HG03520 (cell line): ENCODE results near the gene EML6.
A peak's percentile ranks its signal among the peaks of the same experiment; 100 is the strongest.
"Not testable (repeated sequence)": the region's sequence is repeated elsewhere in the genome, so short reads cannot be mapped to it uniquely, and the experiment has no call there.

ENCODE experiments used
- ATAC-seq: cut with Tn5 transposase; IDR thresholded peaks from one replicate; pipeline ENCODE4 v1.9.1; 2021; ENCODE audit warnings: mild to moderate bottlenecking, moderate library complexity; ENCODE audit not compliant: unreplicated experiment

Gene EML6

DNA sequence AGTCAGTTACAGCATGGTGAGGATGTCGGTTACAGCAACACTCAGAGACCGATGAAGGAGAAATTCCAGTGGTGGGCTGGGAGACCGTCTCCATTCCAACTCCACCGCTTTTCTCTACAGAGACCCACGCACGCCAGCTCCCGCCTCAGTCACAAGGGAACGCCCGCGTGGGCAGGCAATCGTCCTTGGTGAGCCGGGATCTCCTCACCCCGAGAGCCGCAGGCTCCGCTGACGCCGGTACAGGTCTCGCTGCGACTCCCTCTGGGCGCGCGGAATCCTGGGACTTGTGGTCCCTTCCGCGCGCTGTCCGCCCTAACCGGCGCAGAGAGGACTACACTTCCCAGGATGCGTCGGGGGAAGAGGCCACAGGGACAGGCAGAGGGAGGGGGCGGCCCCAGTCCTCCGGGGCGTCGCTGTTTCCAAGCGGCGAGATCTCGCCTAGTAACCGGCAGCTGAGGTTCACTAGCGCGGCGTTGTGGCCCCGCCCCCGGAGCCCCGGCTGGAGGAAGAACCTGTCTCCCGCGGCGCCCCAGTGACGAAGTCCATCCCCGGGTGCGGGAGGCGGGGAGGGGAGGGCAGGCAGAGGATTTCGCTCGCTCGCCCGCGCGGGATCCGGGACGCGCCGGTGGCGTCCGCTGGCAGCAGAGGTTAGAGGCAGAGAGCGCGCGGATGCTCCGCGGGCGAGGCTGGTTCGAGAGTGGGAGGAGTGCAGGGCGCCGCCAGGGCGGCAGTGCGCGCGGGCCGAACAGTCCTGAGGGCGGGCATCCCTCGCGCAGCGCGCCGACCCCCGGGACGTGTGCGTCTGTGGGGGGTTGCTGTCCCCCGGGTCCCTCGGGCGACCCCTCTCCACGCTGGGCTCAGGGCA lies at the start of gene EML6:
TSS of gene EML6 (plus strand) at position 532 of the 865 bp plus-strand sequence. CDS start 1,400 bp downstream, outside the sequence.
- peak; percentile 99 for ATAC-seq

DNA sequence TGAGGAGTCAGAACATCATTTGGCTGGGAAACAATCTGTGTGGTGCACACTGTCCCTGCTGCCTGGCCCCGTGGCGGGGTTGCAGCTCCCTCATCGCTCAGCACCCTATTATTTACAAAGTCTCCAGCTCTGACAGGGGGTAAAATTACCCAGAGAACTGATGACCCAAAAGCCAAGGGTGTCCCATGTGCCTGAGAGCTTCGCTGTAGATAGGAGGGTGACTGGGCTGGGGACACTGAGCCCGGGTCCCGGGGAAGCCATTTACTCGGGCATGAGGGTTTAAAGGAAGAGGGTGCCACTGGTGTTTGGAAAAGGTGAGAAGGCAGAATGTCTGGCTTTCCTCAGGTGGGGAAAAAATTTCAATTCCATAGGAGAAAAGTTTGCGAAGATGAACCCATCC lies 48.2 kb upstream of the EML6 start:
- ATAC-seq: no peak

DNA sequence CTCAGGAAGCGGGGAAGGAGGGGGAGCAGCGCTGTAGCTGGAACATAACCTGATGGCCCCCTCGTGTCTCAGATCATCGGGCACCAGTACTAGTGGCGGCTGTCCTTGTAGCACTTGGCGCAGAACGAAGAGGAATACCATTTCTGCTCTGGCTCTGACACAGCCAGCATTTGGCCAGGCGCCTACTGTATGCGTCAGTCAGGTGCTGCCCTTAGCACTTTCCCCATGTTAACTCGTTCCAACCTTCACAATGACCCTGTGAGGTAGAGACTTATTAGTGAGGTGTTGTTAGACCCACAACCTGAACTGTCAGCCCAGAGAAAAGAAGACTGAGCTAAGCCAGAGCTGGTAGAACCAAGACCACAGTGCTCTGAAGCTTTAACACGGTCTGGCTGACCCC lies 47.7 kb upstream of the EML6 start:
- ATAC-seq: no peak

DNA sequence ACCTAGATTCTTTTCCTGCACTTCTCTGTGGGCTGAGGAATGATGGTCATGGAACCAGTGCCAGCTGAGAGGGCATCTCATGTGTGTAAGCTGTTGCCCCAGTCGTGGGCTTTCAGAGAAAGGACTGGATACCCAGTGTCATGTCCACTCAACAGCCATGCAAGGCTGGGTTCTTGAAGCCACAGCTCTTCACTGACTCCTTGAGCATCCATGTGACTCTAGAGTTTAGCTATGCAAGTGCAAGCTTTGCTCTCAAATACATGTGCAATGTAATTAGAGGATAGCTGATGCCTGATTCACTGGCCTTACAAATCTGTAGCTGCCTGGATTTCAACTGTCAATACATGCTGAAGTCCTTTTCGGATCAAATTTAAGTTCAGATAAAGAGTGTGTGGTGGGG lies 46.8 kb upstream of the EML6 start:
- ATAC-seq: no peak

DNA sequence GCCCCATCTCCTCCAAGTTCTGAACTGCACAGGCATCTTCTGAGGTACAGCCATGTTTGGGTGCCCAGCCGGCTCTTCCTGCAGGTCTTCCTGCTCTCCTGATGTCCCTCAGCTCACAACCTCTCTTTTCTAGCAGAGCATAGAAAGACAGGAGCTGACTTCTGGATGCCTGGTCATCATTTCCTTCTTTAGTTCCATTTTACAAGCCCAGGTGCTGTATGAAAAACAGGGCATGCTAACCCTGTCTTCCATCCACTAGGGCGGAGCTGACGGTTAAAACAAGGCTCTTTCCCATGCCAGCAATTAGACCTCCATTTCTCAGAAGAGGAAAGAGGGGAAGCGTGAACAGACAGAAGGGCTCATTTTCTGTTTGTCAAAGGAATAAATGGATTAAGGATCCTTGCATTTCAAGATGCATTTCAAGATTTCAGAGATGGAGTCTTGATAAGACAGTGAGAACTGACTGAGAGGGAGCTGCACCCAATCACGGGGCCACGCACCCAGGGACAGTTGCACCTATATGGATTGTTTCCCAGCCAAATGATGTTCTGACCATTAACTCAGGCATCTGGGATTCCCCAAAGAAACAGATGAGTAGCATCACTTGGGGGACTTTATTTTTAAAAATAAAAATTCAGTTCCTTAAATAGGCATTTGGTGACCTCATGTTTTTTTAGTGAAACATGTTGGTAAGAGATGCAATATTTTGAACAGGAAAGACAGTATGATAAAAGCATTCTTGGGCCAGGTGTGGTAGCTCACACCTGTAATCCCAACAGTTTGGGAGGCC lies 45.8 kb upstream of the EML6 start:
- no peak for ATAC-seq

DNA sequence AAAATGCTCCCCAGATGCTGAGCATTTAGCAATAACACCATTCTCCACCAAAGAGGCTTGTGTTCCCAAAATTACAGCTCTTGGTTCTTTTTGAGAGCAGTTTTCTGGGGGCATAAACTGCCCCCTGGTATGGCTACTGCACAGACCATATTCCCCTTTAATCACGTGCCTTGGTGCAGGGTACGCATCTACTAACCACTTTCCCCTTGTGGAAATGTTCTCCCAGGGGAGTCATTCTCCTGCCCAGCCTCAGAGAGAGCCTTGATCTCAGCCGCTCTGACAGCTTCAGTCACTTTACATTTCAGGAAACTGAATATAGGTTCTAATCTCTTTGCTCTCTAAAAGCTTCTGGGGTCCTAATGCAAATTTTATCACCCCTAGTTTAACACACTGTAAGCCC lies 44.7 kb upstream of the EML6 start:
- no peak for ATAC-seq

DNA sequence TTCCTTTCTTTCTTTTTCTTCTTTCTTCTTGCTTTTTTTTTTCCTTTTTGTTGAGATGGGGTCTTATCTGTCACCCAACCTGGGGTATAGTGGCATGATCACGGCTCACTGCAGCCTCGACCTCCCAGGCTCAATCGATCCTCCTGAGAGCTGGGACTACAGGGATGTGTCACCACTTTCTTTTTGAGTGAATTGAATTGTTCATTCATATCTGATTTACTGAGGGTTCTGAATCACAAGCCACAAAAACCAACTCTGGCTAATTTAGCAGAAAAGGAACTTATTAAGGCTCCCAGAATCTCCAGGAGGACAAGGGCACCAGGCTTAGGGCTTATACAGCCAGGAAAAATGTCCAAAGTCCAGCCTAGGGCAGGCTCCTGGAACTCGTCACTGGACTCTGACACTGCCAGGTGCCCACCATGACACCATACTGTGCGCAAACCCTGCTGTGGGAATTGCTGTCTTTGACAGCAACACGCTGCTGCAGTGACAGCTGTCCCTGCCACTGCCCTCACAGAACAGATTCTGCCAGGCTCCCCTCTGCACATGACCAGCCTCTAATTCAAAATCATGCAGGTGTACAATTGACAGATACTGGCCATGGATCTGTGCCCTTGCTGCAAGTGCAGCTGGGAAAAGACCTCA lies 42.9 kb upstream of the EML6 start:
- ATAC-seq: peak; percentile 63

DNA sequence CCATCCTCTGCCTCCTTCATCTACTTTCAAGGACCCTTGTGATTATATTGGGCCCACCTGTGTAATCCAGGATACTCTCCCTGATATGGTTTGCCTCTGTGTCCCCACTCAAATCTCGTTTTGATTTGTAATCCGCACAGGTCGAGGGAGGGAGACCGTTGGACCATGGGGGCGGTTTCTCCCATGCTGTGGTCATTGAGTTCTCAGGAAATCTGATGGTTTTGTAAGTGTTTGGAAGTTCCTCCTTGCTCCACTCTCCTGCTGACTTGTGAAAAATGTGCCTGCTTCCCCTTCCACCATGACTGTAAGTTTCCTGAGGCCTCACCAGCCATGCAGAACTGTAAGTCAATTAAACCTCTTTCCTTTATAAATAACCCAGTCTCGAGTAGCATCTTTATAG lies 42.0 kb upstream of the EML6 start:
- no peak for ATAC-seq

DNA sequence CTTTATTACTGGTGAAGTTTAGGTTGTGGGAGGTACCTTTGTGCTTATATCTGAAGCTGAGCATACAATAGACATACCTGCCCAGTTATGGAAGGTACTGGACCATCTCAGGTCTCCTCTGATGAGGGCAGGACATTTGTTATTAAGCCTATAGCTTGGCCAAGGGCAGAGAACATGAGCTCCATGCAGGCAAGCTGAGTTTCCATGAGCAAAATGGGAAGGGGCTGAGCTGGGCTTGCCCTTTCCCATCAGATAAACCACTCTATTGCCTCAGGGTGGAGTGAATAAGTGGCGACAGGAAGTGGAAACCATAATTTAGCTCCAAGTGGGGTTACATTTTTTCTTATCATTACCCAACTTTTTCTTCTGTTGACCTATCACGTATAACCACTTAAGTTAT lies 39.9 kb upstream of the EML6 start:
- no peak for ATAC-seq

DNA sequence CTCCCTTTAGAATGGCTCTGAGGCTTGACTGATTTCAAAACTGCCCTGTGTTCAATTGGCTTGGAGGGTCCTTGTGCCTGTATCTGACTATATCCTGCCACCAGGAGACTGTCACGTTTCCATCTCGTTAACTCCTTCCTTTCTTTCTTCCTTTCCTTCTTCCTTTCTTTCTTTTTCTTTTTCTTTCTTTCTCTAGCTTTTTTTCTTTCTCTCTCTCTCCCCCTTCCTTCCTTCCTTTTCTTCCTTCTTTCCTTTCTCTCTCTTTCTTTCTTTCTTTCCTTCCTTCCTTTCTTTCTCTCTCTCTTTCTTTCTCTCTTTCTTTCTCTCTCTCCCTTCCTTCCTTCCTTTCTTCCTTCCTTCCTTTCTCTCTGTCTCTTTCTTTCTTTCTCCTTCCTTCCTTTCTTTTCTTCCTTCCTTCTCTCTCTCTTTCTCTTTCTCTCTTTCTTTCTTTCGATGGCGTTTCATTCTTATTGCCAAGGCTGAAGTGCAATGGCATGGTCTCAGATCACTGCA lies 38.1 kb upstream of the EML6 start:
- ATAC-seq: no peak

DNA sequence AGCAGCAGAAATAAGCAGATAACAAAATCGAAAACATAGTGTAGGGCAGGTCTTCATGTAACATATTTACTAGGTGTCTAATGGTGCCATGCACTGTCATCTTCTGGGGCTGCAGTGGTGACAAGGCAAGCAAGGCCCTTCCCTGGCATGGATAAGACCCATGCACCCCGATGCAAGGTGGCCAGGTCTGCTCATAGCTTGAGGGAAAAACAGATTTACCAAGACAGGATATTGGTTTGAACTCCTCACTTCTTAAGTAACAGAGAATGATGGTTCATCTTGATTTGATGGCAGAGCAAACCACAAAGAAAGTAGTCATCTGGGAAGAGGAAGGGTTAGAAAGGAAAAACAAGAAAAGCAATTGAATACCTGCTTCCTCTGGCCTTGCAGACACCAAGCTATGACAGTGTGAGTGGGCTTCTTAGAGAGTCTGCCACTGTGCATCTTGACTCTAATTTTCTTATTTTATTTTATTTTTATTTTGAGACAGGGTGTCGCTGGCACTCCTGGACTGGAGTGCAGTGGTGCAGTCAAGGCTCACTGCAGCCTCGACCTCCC lies 35.8 kb upstream of the EML6 start:
- ATAC-seq: no peak

DNA sequence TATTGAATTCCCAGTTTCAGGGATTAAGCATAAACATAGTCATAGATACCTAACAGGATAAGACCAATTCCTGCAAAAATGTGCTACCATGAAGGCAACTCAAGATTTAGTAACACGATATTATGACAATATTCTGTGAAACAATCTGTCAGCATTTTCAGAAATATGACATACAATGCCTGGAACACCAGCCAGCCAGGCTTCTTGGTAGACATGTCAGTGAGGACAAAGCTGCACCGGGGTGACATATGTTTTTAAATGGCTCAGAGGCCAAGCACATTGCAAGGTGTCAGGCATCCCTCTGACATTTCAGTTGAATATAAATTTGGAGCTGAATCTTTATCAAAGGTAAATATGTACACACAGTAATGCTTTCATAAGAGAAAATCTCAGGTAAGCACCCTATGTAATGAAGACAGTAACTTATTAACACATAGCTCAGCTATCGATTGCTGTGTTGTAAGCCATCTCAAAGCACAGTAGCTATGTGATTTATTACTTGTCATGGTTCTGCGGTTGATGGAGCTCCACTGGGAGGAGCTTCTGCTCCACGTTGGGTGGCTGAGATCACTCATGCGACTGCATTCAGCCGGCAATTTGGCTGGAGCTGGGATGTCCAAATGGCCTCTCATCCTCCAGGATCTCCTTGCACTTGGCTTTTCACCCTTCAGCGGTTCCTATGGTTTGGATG lies 31.9 kb upstream of the EML6 start:
- ATAC-seq: no peak

DNA sequence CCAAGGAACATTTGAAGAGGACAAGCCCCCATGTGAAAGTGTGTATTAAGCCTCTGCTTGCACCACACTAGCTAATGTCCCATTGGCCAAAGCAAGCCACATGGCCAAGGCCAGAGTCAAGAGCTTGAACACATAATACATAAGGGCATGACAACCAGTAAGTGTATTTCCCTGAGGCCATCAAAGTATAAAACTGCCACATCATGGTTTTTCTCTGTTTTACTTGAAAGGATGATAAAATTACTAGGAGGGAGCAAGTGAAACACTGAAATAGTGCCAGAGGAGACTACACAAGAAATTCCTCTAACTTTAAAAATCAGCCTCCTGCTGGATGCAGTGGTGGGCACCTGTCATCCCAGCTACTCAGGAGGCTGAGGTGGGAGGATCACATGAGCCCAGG lies 30.9 kb upstream of the EML6 start:
- no peak for ATAC-seq

DNA sequence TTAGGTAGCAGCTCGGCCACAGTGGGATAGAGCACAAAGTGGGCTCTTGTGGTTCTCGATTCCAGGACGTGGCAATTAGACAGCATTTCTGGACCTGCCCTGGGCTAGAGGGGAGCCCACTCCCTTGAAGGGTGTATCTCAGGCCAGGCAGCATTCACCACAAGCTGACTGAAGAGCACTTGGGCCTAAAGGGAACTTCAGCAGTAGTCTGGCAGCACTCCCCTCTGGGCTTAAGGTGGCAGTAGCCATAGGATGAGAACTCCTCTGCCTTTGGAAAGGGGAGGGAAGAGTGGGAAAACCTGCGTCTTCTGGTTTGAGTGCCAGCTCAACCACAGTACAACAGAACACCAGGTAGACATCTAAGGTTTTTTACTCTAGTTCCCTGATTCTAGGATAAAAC lies 28.1 kb upstream of the EML6 start:
- no peak for ATAC-seq

DNA sequence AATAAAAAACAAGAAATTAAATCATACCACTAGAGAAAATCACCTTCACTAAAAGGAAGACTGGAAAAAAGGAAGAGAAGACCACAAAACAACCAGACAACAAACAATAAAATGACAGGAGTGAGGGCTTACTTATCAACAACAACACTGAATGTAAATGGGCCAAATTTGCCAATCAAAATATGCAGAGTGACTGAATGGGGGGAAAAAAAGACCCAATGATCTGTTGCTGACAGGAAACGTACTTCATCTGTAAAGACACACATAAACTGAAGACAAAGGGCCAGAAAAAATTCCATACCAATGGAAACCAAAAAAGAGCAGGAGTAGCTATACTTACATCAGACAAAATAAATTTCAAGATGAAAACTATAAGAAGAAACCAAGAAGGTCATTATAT lies 25.5 kb upstream of the EML6 start:
- ATAC-seq: no peak

DNA sequence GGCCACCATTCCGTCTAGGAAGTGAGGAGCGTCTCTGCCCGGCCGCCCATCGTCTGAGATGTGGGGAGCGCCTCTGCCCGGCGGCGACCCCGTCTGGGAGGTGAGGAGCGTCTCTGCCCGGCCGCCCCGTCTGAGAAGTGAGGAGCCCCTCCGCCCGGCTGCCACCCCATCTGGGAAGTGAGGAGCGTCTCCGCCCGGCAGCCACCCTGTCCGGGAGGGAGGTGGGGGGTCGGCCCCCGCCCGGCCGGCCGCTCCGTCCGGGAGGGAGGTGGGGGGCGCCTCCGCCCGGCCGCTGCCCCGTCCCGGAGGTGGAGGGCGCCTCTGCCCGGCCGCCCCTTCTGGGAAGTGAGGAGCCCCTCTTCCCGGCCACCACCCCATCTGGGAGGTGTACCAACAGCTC lies 24.5 kb upstream of the EML6 start:
- not testable (repeated sequence) for ATAC-seq

DNA sequence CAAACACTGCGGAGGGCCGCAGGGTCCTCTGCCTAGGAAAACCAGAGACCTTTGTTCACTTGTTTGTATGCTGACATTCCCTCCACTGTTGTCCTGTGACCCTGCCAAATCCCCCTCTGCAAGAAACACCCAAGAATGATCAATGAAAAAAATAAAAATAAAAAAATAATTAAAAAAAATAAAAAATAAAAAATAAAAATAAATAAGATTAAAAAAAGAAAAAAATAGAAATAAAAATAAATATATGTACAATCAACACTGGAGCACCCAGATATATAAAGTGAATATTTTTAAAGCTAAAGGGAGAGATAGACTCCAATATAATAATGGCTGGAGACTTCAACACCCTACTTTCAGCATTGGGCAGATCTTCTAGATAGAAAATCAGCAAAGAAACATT lies 23.8 kb upstream of the EML6 start:
- no peak for ATAC-seq

DNA sequence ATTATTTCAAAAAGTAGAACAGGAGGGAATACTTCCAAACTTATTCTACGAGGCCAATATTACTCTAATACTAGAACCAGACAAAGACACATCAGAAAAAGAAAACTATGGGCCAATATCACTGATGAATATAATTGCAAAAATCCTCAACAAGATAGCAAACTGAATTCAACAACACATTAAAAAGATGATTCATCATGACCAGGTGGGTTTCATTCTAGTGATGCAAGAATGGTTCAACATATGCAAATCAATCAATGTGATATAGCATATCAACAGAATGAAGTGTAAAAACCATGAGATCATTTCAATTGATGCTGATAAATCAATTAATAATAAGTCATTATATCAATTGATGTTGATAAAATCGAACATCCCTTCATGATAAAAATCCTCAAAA lies 22.4 kb upstream of the EML6 start:
- ATAC-seq: no peak

DNA sequence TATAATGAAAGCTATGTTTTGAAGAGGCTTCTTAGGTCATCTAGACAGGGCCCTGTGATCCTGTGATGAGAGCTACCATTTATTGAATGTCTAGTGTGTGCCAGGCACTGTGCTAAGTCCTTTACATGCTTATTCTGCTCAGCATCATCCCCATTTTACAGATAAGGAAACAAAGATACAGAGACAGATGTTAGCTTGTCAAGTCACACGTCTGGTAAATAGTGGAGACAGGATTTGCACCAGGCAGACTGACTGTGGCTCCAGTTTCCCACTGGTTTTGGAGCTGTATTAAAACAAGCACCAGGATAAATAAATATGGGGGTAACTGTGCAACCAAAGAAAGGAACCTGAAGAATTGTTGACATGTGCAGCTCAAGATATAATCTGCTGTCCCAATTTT lies 19.2 kb upstream of the EML6 start:
- ATAC-seq: no peak
